ENCODE results near the gene ADAT1.

The ADAT1 gene

GRCh38 chr16:75622761-75623605 is at the start of gene ADAT1:
TSS of gene ADAT1 (minus strand) at chr16:75623281. CDS start at chr16:75620799, 2,482 bp downstream.
- H3K4me3 ChIP-seq (ENCODE audit: low read length): peak within 1 kb of the TSS; percentile 80
- peak; percentile 94 for DNase-seq
- TF ChIP-seq EZH2phosphoT487 (IDR thresholded peaks at IDR 0.05; ENCODE audit: low read length) (no peak), CTCF (IDR thresholded peaks at IDR 0.05; ENCODE audit: low read length) (no peak), EZH2 (optimal IDR thresholded peaks at IDR 0.05; ENCODE audit: low read depth, low read length) (no peak)
- no peaks in the 10 kb centered on the region for H3K27me3 ChIP-seq (replicated peaks; ENCODE audit: insufficient read depth, low read length)
- H3K79me2 ChIP-seq (ENCODE audit: low read length): peaks cover 5% of the 10 kb centered on the region
- peak within 1 kb of the TSS; percentile 48; the same call in 1 of the 2 replicates for H2AFZ ChIP-seq (ENCODE audit: low read length)
- H3K27ac ChIP-seq (ENCODE audit: low read length): peak within 1 kb of the TSS; percentile 55; the same call in 1 of the 2 replicates
- peak within 1 kb of the TSS; percentile 84 for H3K9ac ChIP-seq (ENCODE audit: low read length)
- no peaks in the 10 kb centered on the region for H3K4me1 ChIP-seq (ENCODE audit: low read length)
- H4K20me1 ChIP-seq (ENCODE audit: insufficient read depth, low read length): no peaks in the 10 kb centered on the region
- H3K36me3 ChIP-seq (replicated peaks; ENCODE audit: insufficient read depth, low read length): no peaks in the 10 kb centered on the region
- peaks cover 3% of the 10 kb centered on the region; the same call in 1 of the 2 replicates for H3F3A ChIP-seq (ENCODE audit: insufficient read depth, low read length)
- peak within 1 kb of the TSS; percentile 61 for H3K4me2 ChIP-seq (ENCODE audit: low read depth, low read length)
- no peaks in the 10 kb centered on the region for H3K9me2 ChIP-seq (replicated peaks; ENCODE audit: insufficient read depth, low read length)
- no peaks in the 10 kb centered on the region for H3K9me3 ChIP-seq (replicated peaks; ENCODE audit: insufficient read depth, low read length)

GRCh38 chr16:75667503-75667902 is 44.4 kb upstream of the ADAT1 start:
- H3F3A ChIP-seq (ENCODE audit: insufficient read depth, low read length): no peaks in the 10 kb centered on the region
- no peaks in the 10 kb centered on the region for H3K79me2 ChIP-seq (ENCODE audit: low read length)
- H3K4me2 ChIP-seq (ENCODE audit: low read depth, low read length): no peak overlapping the region
- no peak overlapping the region for H3K27ac ChIP-seq (ENCODE audit: low read length)
- TF ChIP-seq EZH2 (optimal IDR thresholded peaks at IDR 0.05; ENCODE audit: low read depth, low read length) (no peak), CTCF (IDR thresholded peaks at IDR 0.05; ENCODE audit: low read length) (no peak), EZH2phosphoT487 (IDR thresholded peaks at IDR 0.05; ENCODE audit: low read length) (no peak)
- no peak overlapping the region for H3K4me3 ChIP-seq (ENCODE audit: low read length)
- H3K9me2 ChIP-seq (replicated peaks; ENCODE audit: insufficient read depth, low read length): no peaks in the 10 kb centered on the region
- DNase-seq: no peak
- H3K9ac ChIP-seq (ENCODE audit: low read length): no peak overlapping the region
- no peaks in the 10 kb centered on the region for H3K27me3 ChIP-seq (replicated peaks; ENCODE audit: insufficient read depth, low read length)
- no peaks in the 10 kb centered on the region for H3K4me1 ChIP-seq (ENCODE audit: low read length)
- H2AFZ ChIP-seq (ENCODE audit: low read length): no peak overlapping the region
- no peaks in the 10 kb centered on the region for H4K20me1 ChIP-seq (ENCODE audit: insufficient read depth, low read length)
- no peaks in the 10 kb centered on the region for H3K9me3 ChIP-seq (replicated peaks; ENCODE audit: insufficient read depth, low read length)
- no peaks in the 10 kb centered on the region for H3K36me3 ChIP-seq (replicated peaks; ENCODE audit: insufficient read depth, low read length)

GRCh38 chr16:75660726-75661302 is 37.7 kb upstream of the ADAT1 start:
- Histone ChIP-seq H3K4me3 (ENCODE audit: low read length) (no peak overlapping the region), H3K36me3 (replicated peaks; ENCODE audit: insufficient read depth, low read length) (no peaks in the 10 kb centered on the region)

More at GRCh38 chr16:75660726-75661302, 37.7 kb upstream of the ADAT1 start:
- Histone ChIP-seq H3K9me3 (replicated peaks; ENCODE audit: insufficient read depth, low read length) (no peaks in the 10 kb centered on the region), H3K9me2 (replicated peaks; ENCODE audit: insufficient read depth, low read length) (no peaks in the 10 kb centered on the region), H3K9ac (ENCODE audit: low read length) (no peak overlapping the region), H3K27me3 (replicated peaks; ENCODE audit: insufficient read depth, low read length) (no peaks in the 10 kb centered on the region), H3K4me2 (ENCODE audit: low read depth, low read length) (no peak overlapping the region), H2AFZ (ENCODE audit: low read length) (no peak overlapping the region), H3F3A (ENCODE audit: insufficient read depth, low read length) (no peaks in the 10 kb centered on the region), H3K79me2 (ENCODE audit: low read length) (no peaks in the 10 kb centered on the region), H3K27ac (ENCODE audit: low read length) (no peak overlapping the region), H3K4me1 (ENCODE audit: low read length) (no peaks in the 10 kb centered on the region), H4K20me1 (ENCODE audit: insufficient read depth, low read length) (no peaks in the 10 kb centered on the region)
- TF ChIP-seq EZH2phosphoT487 (IDR thresholded peaks at IDR 0.05; ENCODE audit: low read length) (no peak), EZH2 (optimal IDR thresholded peaks at IDR 0.05; ENCODE audit: low read depth, low read length) (no peak), CTCF (IDR thresholded peaks at IDR 0.05; ENCODE audit: low read length) (no peak)
- DNase-seq: no peak

All from MM.1S (cell line).